Ovary (tissue), 9 donors: ENCODE data around the gene PPP2R5C. TPM values are rescaled to one million over a fixed set of nuclear protein-coding genes. Genes with fewer than 3 reads are reported as not detected.

Experiments
- DNase-seq, 5 donors: peaks; one replicate each; pipeline ENCODE4 v3.0.0-alpha.2; 2019 to 2020
- H3K27ac ChIP-seq, 2 donors: fragments of 200-600 bp; one replicate each; pipeline versions ENCODE4 v1.5.1 to v1.8.0; 2019 to 2022
- H3K27me3 ChIP-seq: fragments of 200-600 bp; one replicate; pipeline ENCODE4 v1.8.0; 2022
- H3K36me3 ChIP-seq: fragments of 200-600 bp; sonication (generic); one replicate; pipeline ENCODE4 v1.5.1; 2019
- H3K4me1 ChIP-seq: one replicate; pipeline ENCODE4 v1.8.1; 2013; ENCODE audit warnings: mild to moderate bottlenecking, moderate library complexity; ENCODE audit not compliant: insufficient read depth
- H3K4me3 ChIP-seq: fragments of 200-600 bp; sonication (generic); one replicate; pipeline ENCODE4 v1.5.1; 2017
- H3K9me3 ChIP-seq, 2 donors: fragments of 200-600 bp in 1 of 2; sonication (generic) in 1 of 2; one replicate each; pipeline versions ENCODE4 v1.5.1 to v1.8.1; 2013 to 2019; ENCODE audit warnings: mild to moderate bottlenecking in 1 of 2, moderate library complexity in 1 of 2
- CTCF ChIP-seq, 3 donors: fragments of 450-650 bp in 2 of 3; fragments of 200-600 bp in 1 of 3; IDR thresholded peaks; one replicate each; pipeline versions ENCODE4 v1.5.1 to v1.8.0; 2016 to 2022; ENCODE audit warnings: antibody characterized with exemption in 3 of 3, mild to moderate bottlenecking in 1 of 3
- EP300 ChIP-seq: sonication (generic); formaldehyde crosslinking; IDR thresholded peaks from one replicate; pipeline ENCODE4 v1.6.1; 2017; ENCODE audit warnings: antibody characterized with exemption
- POLR2A ChIP-seq: fragments of 450-650 bp; IDR thresholded peaks from one replicate; pipeline ENCODE4 v1.6.1; 2017; ENCODE audit warnings: antibody characterized with exemption, mild to moderate bottlenecking, moderate library complexity
- WGBS, 3 donors: extraction: QIAGEN DNeasy Blood & Tissue Kit in 1 of 3; methylation state at CpG; one replicate each; pipeline versions ENCODE4 v1.1.5 to v1.1.7; 2013 to 2017; 5-methylcytosine and 5-hydroxymethylcytosine counted together
- intact Hi-C, 4 donors: fragments of 100-400 bp; cut with DNase I; formaldehyde crosslinking; loops; one replicate each; pipeline versions ENCODE4 v1.11.0 to v1.15.1; 2022 to 2023
- polyA plus RNA-seq, 2 donors: library from polyadenylated mRNA; stranded (reverse); fragments of 200-250 nt in 1 of 2; fragments of 350-450 nt in 1 of 2; fragmentation: Illumina TruSeq in 1 of 2; extraction: RNeasy Lipid Tissue Mini Kit (QIAGEN cat#74804) in 1 of 2; gene quantifications; one replicate each; pipeline ENCODE4 v1.2.3, GENCODE V29; 2013 to 2014
- total RNA-seq, 7 donors: library from RNA; depleted of rRNA in 2 of 7; stranded (reverse); fragments of >200 nt in 2 of 7; fragmentation: NEBNext Ultra II Directional in 3 of 7; extraction: Animal tissue kit (Norgen Biotek cat#: 25700) in 3 of 7; gene quantifications; one replicate each; pipeline versions ENCODE4 v1.1.0 to v1.2.4, GENCODE V29; 2016 to 2023
- donor health status: DM: no; HTN: no; CAD: no; lungs with moderate emphysema.
- donor health status: DM: no; HTN: no; CAD: no.
- donor health status: Bipolar disorder and iron deficiency.
- donor health status: DM: yes; HTN: yes; CAD: no.
- donor health status: DM: no; HTN: no; CAD: no.
- donor health status: DM: yes; HTN: yes; CAD: no.

PPP2R5C gene
- total and polyA plus RNA-seq, 9 donors, result 52.8 to 136 (median 96.6) TPM

GRCh38 chr14:101918065-101918989 is 156.8 kb downstream of the PPP2R5C start:
- TF ChIP-seq POLR2A (no peak), CTCF (IDR thresholded peaks at IDR 0.05) (no peak), EP300 (no peak)
- no peak overlapping the region for H3K4me3 ChIP-seq
- H3K27ac ChIP-seq, result no peak overlapping the region
- no peaks in the 10 kb centered on the region for H3K27me3 ChIP-seq
- 72 to 75% (median 72%) methylated on average over 19 to 21 of the region's 22 CpGs for WGBS, 3 donors
- H3K36me3 ChIP-seq, result no peaks in the 10 kb centered on the region
- DNase-seq, result peak in 1 of 5 donors; percentile 8
- no peaks in the 10 kb centered on the region for H3K4me1 ChIP-seq
- H3K9me3 ChIP-seq, result no peaks in the 10 kb centered on the region
- intact Hi-C loops, result no loop called here

GRCh38 chr14:101920271-101920670 is 158.8 kb downstream of the PPP2R5C start:
- Histone ChIP-seq H3K27ac (no peak overlapping the region), H3K9me3 (no peaks in the 10 kb centered on the region), H3K36me3 (no peaks in the 10 kb centered on the region), H3K27me3 (no peaks in the 10 kb centered on the region), H3K4me3 (no peak overlapping the region), H3K4me1 (no peaks in the 10 kb centered on the region)
- no peak for TF ChIP-seq EP300
- TF ChIP-seq POLR2A, result no peak
- TF ChIP-seq CTCF (IDR thresholded peaks at IDR 0.05), result no peak
- intact Hi-C loops, result no loop called here
- 76 to 83% (median 83%) methylated on average over 4 of the region's 4 CpGs for WGBS, 3 donors
- DNase-seq, result peak in 1 of 5 donors; percentile 2

GRCh38 chr14:101922866-101923265 is 161.4 kb downstream of the PPP2R5C start:
- Histone ChIP-seq H3K9me3 (no peaks in the 10 kb centered on the region), H3K36me3 (no peaks in the 10 kb centered on the region), H3K27ac (no peak overlapping the region), H3K27me3 (no peaks in the 10 kb centered on the region), H3K4me3 (no peak overlapping the region), H3K4me1 (peaks cover 2% of the 10 kb centered on the region)
- 76 to 84% (median 80%) methylated on average over 7 of the region's 7 CpGs for WGBS, 3 donors
- intact Hi-C loops, result no loop called here
- DNase-seq, result peak in 1 of 5 donors; percentile 25
- TF ChIP-seq CTCF (IDR thresholded peaks at IDR 0.05) (no peak), POLR2A (no peak), EP300 (no peak)

- no peak overlapping the region for H3K27ac ChIP-seq
Measured at GRCh38 chr14:101925152-101925551, 163.6 kb downstream of the PPP2R5C start.

More at GRCh38 chr14:101925152-101925551, 163.6 kb downstream of the PPP2R5C start:
- Histone ChIP-seq H3K4me1 (peaks cover 11% of the 10 kb centered on the region), H3K9me3 (no peaks in the 10 kb centered on the region), H3K36me3 (no peaks in the 10 kb centered on the region), H3K27me3 (no peaks in the 10 kb centered on the region), H3K4me3 (no peak overlapping the region)
- WGBS, 3 donors, result 96 to 98% (median 97%) methylated on average over 33 of the region's 33 CpGs
- TF ChIP-seq EP300 (no peak), CTCF (IDR thresholded peaks at IDR 0.05) (no peak), POLR2A (no peak)
- DNase-seq, result peak in 2 of 5 donors; percentile 14 to 41
- intact Hi-C loops, result no loop called here
